ENCODE data around the gene NCBP2L. TPM values are rescaled to one million over a fixed set of nuclear protein-coding genes. Genes with fewer than 3 reads are reported as not detected.

Gene NCBP2L
- total RNA-seq, 1 donor from 2014 or later = not detected

DNA sequence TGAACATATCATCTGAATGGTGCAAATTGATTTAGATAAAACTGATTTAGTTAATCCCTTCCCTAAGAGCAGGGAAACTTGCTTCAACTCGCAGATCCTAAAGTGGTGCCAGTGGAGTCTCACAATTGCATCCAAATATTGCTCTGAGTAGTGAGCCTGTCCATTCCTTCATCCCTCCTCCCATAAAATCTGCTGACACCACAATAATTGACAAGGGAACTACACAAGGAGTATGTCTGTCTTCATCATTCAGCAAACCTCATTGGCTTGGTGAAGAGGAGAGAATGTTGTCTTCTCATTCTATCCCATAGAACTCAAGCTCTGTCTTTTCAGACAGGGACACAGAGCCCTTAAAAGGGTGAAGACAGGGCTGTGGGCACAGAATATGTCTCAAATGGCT is 52.3 kb downstream of the NCBP2L start:
- DNase-seq (ENCODE audit: low read depth) = no peak
- H3K36me3 ChIP-seq (ENCODE audit: control insufficient read depth, insufficient read depth, low read length) = no peaks in the 10 kb centered on the region
- no peak overlapping the region for H3K4me3 ChIP-seq (ENCODE audit: low read depth, low read length)
- TF ChIP-seq CTCF (IDR thresholded peaks at IDR 0.05; ENCODE audit: insufficient read depth, low read length, poor library complexity, severe bottlenecking) = no peak
- no peaks in the 10 kb centered on the region for H3K27me3 ChIP-seq (ENCODE audit: control insufficient read depth, insufficient read depth, low read length)

- no peaks in the 10 kb centered on the region for H3K36me3 ChIP-seq (ENCODE audit: control insufficient read depth, insufficient read depth, low read length)
- DNase-seq (ENCODE audit: low read depth) = no peak
- H3K4me3 ChIP-seq (ENCODE audit: low read depth, low read length) = no peak overlapping the region
- TF ChIP-seq CTCF (IDR thresholded peaks at IDR 0.05; ENCODE audit: insufficient read depth, low read length, poor library complexity, severe bottlenecking) = no peak
- H3K27me3 ChIP-seq (ENCODE audit: control insufficient read depth, insufficient read depth, low read length) = no peaks in the 10 kb centered on the region
Measured at GRCh38 chrX:107831071-107831730, 53.7 kb downstream of the NCBP2L start.

GRCh38 chrX:107834275-107835201 is 57.0 kb downstream of the NCBP2L start:
- no peak for DNase-seq (ENCODE audit: low read depth)
- Histone ChIP-seq H3K36me3 (ENCODE audit: control insufficient read depth, insufficient read depth, low read length) (no peaks in the 10 kb centered on the region), H3K27me3 (ENCODE audit: control insufficient read depth, insufficient read depth, low read length) (no peaks in the 10 kb centered on the region), H3K4me3 (ENCODE audit: low read depth, low read length) (no peak overlapping the region)
- TF ChIP-seq CTCF (IDR thresholded peaks at IDR 0.05; ENCODE audit: insufficient read depth, low read length, poor library complexity, severe bottlenecking) = no peak

- Histone ChIP-seq H3K27me3 (ENCODE audit: control insufficient read depth, insufficient read depth, low read length) (no peaks in the 10 kb centered on the region), H3K4me3 (ENCODE audit: low read depth, low read length) (no peak overlapping the region), H3K36me3 (ENCODE audit: control insufficient read depth, insufficient read depth, low read length) (no peaks in the 10 kb centered on the region)
- no peak for DNase-seq (ENCODE audit: low read depth)
- no peak for TF ChIP-seq CTCF (IDR thresholded peaks at IDR 0.05; ENCODE audit: insufficient read depth, low read length, poor library complexity, severe bottlenecking)
Measured at GRCh38 chrX:107836958-107837357, 59.4 kb downstream of the NCBP2L start.

GRCh38 chrX:107840971-107841370 is 63.4 kb downstream of the NCBP2L start:
- no peak for TF ChIP-seq CTCF (IDR thresholded peaks at IDR 0.05; ENCODE audit: insufficient read depth, low read length, poor library complexity, severe bottlenecking)
- no peak overlapping the region for H3K4me3 ChIP-seq (ENCODE audit: low read depth, low read length)
- H3K27me3 ChIP-seq (ENCODE audit: control insufficient read depth, insufficient read depth, low read length) = no peaks in the 10 kb centered on the region
- no peaks in the 10 kb centered on the region for H3K36me3 ChIP-seq (ENCODE audit: control insufficient read depth, insufficient read depth, low read length)
- no peak for DNase-seq (ENCODE audit: low read depth)
